NOMO-1 treated with DMSO at 0.1 percent for 48 hours (cell line): ENCODE data around the gene SGIP1.
"Not testable (repeated sequence)": the region's sequence is repeated elsewhere in the genome, so short reads cannot be mapped to it uniquely, and the experiment has no call there.

Experiments used
- DNase-seq: peaks from one replicate; lab custom pipeline; 2025; ENCODE audit not compliant: unreplicated experiment; lab: John Stamatoyannopoulos, UW

SGIP1 gene

DNA sequence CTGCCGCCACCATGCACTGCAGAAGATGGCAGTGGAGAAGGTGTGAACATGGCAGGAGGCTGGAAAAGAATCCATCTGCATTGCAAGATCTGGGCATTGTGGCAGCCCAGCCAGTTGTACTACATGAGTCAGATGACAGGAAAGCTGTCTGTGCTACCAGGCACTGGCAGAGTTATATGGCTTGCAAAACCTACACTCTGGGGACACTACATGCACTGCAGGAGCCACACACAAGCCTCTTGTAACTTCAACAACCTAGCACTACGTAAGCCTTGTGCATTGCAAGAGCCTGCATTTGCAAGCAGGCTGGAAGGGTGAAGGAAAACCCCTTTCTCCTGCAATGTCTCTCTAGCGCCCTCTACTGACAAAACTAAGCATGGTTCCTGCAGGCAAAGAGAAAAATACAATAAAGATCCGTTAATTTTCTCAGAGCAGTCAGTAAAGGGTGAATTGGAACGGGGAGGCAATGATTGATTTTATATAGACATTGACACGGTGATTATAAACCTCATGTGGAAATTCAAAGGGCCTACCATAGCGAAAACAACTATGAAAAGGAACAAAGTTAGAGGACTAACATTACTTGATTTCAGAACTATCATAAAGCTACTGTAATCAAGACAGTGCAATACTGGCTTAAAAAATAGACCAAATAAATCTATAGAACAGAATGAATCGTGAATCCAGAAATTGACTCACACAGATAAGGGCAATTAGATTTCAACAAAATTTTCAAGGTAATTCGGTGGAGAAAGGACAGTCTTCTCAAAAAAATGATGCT, 192.1 kb downstream of the SGIP1 start:
- DNase-seq, result peak; percentile 80

DNA sequence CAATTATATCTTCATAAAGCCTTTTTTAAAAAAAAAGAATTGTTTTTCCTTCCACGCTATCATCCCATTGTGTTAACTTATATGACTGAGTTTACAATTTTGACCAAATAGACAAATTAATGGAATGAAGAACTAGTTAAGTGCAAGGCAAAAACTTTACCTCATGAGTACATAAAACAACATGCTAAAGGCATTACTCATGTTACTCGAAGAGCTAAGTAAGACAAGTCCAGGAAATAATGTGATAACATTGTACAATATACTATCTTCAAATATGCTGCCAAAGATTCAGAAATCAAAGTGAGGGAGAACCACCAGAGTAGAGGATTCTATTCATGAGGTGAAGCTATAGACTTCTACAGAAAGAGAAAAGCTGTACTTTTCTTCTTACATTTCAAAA, 194.1 kb downstream of the SGIP1 start:
- no peak for DNase-seq

DNA sequence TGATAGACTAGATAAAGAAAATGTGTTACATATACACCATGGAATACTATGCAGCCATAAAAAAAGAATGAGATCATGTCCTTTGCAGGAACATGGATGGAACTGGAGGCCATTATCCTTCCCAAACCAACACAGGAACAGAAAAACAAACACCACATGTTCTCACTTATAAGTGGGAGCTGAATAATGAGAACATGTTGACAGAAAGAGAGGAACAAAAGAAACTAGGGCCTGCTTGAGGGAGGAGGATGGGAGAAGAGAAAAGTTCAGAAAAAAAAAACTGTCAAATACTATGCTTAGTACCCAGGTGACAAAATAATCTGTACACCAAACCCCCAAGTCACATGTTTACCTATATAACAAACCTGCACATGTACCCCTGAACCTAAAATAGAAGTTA, 194.8 kb downstream of the SGIP1 start:
- DNase-seq, result not testable (repeated sequence)

DNA sequence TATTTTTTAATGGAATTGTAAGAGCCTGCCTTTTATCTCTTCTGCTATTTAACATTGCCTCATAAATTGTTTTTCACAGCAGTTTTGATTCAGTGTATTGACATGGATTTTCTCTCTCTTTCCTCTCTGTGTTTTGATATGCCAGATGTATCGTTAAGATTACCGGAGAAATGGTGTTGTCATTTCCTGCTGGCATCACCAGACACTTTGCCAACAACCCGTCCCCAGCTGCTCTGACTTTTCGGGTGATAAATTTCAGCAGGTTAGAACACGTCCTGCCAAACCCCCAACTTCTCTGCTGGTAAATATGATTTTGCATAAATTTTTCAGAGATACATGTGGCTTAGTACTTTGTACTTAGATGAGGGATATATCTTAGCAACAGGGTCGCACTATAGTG, 195.2 kb downstream of the SGIP1 start:
- peak; percentile 59 for DNase-seq

DNA sequence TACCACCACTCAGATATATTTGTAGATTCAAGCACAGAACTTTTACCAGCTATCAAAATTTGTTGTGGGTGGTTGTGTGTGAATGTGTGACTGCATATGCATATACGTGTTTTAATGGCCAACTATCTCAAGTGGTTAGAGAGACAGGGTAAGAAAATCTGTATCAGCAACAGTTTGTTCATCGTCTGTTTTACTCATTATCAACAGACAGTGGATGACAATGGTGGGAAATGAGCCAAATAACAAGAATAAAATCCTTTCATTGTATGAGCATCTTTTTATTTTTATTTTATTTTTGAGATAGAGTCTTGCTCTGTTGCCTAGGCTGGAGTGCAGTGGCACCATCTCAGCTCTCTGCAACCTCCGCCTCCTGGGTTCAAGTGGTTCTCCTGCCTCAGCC, 195.6 kb downstream of the SGIP1 start:
- no peak for DNase-seq

DNA sequence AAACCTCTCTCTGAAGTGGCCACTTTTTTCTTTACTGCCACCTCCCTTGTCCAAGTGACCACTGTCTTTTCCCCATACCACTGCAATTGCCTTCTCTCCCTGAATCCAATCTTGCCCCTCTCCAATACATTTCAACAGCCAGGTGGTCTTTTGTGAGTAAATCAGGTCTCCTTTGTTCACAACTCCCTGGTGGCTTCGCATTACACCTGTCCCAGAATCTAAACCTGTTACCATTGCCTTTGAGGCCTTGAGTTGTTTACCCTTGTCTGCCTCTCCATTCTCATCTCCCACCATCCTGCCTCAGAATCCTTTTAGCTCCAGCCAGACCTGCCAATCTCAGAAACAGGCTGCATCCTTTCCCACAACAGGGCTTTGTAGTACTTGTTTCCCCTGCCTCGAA, 196.5 kb downstream of the SGIP1 start:
- DNase-seq, result no peak

DNA sequence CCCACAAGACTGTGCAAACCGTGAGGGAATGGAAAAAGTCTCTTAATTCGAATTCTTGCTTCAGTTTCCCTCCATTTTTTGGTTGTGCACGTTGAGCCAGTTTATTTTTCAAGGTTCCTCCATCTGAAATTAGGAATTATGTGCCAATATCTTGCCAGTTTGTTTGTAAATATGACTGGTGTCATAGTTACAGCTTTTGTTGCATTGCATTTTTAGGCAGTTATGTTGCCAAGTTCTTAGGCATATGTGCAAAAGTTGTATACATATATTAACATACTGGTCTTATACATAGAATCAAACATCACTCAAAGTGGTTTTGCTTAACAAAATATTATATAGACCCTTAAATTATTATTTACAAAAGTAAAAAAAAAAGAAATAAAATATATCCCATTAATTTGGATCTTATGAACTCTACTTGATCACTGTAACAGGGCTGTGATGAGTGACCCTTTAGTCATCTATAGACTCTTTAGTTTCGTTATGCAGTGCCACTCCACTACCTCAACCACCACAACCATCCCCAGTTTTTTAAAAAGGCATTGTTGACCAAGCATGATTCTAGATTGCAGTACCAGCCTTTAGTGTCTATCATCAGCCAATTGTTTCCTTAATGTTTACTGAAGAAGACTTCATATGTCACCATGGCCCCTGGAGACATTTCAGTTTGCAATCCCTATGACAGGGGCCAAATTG, 197.4 kb downstream of the SGIP1 start:
- DNase-seq, result no peak

DNA sequence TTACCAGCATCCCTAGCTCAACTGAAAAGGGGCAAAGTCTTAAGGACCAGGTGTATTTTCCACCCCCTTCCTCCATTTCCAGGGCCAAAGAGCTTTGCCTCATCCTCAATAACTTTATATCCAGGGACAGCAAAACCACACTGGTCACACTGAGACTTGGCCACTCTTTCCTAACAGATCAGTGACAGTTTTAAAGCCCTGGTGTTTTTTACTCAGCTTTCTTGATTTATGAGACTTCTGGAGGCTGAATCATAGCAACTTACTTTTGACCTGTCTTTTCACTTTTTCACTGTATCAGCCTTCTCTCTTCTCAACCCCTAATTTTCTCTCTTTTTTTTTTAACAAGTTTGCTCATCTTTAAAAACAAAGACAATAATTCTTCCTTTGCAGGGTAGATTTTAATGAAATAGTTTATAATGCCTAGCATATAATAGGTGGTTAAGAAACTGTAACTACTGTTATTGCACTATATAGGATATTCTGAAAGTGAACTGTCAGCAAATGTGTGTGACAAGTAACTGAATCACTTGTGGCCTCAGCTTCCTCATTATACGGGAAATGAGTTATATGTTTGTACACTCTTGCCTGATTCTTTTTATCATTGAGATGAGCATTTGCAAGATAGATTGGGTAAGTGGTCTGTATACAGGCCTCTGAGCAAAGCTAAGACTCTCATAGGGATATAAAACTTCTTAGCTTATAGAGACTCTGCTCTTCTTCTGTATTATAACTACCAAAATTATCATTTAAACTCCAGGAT, 198.6 kb downstream of the SGIP1 start:
- DNase-seq, result peak; percentile 96

DNA sequence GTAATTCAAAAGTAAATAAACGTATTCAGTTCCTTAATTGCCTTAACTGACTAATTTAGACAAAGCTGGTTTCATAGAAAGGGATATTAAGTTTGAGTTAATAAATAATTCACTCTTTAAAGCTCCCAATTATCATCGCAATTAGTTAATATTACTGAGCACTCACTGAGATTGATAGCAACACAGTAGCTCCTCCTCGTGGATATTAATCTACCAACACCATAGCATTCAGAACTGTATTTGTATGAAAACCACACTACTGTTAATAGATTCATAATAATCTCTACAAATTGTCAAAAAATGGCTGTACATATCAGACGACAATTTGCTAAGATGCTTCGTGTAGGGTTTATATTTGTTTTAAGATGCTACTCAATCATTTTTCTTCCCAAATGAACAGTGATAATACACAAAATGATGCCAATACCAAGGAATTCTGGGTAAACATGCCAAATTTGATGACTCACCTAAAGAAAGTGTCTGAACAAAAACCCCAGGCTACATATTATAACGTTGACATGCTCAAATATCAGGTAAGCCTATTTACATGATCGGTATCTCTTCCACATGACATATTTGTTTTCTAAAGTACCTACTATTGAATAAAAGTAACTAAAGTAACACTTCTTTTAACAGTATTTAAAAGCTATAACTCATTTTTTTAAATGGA, 199.5 kb downstream of the SGIP1 start:
- no peak for DNase-seq

DNA sequence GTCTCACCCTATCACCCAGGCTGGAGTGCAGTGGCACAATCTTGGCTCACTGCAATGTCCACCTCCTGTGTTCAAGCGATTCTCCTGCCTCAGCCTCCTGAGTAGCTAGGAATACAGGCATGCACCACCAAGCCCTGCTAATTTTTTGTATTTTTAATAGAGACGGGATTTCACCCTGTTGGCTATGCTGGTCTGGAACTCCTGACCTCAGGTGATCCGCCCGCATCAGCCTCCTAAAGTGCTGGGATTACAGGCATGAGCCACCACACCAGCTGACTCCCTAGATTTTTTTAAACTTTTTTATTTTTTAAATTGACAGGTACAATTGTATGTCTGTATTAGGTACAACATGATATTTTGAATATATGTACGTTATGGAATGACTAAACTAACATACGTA, 200.6 kb downstream of the SGIP1 start:
- not testable (repeated sequence) for DNase-seq

DNA sequence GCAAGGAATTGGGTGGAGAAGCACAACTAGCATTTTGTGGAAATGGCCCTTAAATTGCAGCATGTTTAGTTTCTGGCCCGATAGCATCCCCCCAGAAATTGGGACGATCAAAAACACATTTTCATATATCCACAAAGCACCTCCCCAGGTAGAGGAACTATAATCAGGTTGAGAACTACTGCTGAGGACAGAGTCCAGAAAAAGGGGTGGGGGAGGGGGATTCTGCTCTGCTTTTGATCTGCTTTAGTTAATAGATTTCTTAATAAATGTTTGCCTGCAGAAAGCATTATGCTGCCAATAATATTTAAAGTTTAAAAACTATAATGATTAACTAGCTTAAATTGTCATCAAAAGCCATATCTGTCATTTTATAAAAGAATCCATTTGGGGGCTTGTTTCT, 203.9 kb downstream of the SGIP1 start:
- DNase-seq, result no peak

DNA sequence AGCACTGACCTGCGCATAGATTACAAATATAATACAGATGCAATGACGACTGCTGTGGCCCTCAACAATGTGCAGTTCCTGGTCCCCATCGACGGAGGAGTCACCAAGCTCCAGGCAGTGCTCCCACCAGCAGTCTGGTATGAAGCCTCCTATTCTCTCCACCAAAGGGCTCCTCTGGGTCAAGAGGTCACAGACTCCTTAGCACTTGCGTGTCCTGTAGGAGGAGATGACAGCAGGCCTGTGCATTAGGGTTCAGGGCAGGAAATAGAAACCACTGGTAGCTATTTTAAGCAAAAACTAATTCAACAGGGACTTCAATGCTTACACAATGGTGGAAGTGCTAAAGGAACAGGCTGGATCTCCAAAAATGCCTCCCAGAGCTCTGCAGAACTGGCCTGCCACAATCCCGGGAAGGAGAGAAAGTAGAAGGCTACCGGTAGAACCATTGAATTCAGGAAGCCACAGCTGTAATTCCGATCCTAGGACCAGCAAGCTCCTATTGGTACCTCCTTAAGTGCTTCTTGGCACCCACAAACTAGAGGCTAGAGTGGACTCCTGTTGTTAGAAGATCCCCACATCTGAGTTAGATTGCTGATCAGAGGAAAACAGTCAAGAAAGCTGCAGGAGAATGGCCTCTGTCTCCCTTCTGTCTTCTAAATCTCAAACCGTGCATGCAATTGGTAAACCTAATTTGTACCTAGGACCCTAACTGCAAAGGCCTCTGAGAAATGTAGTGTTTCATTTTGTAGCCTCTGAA, 205.6 kb downstream of the SGIP1 start:
- DNase-seq, result peak; percentile 51

DNA sequence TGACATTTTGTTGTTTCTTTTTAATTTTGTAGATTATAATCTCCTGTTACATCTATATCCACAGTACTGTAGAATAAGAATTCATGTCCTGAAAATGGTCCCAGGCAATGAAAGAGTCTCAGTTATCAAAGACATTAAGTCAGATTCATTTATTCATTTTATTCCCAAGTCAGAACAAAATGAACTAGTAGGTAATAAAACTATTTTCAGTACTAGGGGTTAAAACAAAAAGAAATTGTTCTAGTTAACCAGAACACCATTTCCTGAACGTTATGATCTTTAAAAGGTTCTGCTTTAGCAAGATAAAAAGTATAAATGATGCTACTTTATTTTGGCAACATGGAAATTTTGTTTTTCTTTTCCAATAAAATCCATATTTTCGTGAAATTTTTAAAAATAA, 211.5 kb downstream of the SGIP1 start:
- no peak for DNase-seq

DNA sequence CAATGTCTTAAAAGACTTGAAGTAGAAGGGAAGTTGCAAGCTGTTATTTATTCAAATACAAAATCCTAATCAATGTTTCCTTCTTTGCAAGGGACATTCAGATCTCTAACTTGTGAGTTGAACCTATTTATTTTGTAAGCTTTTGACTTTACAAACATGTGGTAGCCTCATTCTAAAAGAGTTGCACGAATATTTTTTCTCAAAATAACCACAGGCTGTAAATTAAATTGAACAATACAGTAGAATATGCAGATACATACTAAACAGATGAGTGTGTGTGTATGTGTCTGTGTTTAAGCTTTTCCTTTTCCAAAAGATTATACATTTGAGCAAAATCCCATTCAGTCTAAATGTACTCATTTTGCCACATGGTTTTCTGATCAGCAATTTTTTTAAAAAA, 213.5 kb downstream of the SGIP1 start:
- no peak for DNase-seq

DNA sequence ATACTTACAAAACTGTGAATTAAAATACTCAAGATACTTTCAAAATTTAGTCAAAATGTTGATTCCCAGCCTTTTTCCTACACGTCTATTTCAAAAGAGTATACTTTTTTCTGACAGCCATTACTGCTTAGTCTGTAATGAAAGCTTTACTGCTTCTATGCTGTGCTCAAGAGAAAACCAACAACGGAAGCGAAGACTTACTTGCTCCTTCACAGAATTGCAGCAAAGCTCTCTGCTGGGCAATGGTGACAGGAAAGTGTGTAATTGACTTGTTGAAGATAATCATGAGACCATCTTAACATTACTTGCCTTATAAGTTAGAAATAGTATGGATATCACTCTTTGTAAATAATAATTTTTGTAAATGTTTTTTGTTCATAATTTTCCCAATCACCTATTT, 216.6 kb downstream of the SGIP1 start:
- peak; percentile 28 for DNase-seq

DNA sequence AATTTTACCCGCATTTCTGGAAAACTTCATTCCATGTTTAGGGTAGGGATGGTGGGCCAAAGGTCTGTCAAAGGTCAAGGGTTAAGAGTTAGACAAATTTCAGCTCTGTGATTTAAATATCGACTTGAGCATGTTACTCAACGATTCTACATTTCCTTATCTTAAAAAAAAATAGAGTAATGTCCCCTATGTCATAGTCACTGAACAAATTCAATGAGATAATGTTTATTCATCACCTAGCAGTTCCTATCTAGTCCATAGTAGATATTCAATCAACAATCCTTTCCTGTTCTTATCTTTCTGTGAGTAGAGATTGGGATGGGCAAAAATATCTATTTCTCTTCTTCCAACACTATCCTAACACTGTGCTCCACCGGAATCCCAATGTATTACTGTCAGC, 217.2 kb downstream of the SGIP1 start:
- no peak for DNase-seq

DNA sequence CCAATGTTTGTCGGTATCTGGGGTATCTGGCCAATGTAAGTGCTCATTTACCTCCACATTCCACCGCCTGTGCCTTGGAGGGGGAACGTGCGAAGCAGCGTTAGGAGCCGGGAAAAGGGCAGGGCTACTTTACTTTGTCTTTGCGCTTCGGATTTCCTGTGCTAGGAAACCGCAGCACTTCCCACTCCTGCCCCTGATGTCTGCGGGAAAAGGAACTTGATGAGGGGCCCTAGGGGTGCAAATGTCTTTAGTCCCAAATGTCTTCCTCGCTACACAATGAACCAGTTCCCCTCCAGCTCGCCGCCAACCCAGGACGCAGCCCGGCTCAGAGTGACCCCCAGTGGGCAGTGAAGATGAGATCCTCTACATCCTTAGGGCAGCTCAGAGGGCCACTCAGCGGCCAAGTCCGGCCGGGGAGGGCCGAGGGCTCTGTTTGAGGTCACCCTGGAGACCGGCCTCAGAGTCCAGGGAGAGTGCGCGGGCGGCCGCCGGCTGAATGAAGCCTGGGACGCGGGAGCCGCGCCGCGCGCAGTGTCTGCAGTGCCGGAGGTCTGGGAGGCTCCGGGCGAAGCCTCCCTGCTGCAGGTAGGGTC, 218.1 kb downstream of the SGIP1 start, which contains the start of gene DYNLT5:
DYNLT5 (plus strand) TSS at position 460 of the 593 bp plus-strand sequence. CDS start 2,200 bp downstream, outside the sequence.
- peak; percentile 52 for DNase-seq

DNA sequence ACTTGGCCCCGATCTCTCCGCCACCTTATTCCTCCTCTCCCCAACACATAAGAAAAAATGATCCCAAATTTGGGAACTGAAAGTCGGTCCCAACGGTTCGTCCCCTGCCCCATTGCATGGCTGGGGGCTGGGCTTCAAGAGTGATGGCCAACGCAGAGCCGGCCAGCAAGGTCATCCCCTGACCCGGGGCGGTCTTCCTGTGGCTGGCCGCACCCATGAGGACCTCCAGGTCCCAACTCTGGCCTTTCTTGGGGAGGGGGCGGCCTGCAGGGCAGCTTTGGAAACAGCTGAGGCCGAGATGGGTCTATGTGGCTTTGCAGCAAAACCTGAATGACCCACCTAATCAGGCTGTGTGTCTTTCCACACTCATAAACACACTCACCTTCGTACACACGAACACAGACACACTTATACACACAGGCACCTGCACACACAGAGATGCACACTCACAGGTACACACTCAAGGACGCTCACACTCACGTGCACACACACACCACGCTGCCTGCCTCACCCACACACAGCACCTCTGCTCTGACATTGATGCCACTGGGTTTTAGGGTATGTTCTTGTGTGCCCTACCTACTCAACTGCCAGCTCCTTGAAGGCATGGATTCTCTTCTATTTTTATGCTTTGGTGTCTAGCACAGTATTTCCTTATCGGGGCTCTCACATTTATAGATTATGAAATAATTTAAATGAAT, 218.9 kb downstream of the SGIP1 start:
- DNase-seq, result no peak

DNA sequence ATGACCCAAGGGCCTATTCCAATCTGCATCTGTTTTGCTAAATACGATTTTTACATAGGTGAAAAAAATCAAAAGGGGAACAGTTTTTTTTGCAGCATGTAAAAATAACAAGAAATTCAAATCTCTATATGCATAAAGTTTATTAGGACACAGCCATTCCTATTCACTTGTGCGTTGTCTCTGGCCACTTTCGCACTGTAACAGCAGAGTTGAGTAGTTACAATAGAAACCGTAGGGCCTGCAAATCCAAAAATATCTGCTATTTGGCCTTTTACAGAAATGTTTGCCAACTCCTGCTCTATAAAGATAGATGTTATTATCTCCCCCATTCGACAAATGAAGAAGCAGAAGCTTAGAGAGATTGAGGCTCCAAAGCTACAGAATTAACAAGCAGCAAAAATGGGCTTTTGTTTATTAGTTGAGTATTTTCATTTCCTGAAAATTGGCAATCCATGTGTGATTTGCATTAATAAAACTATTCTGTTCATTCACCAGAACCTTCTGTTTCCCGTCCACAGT, 223.8 kb downstream of the SGIP1 start:
- DNase-seq, result no peak
